OCI-LY3 (cell line): ENCODE results near the gene LTBP3.

Experiments
- H2AFZ ChIP-seq: fragments of 200-600, 300-600 bp; shearing (Covaris generic); 2 replicates; pipeline ENCODE4 v1.6.0; 2014; ENCODE audit warnings: antibody characterized with exemption, low read depth, low read length
- H3K27ac ChIP-seq: fragments of 200-600, 300-600 bp; sonication (generic); 2 replicates; pipeline ENCODE4 v1.5.1; 2014; ENCODE audit warnings: mild to moderate bottlenecking, low read length, moderate library complexity, mixed read lengths
- H3K27me3 ChIP-seq: fragments of 200-600, 300-600 bp; sonication (generic); 2 replicates; pipeline ENCODE4 v1.6.1; 2014; ENCODE audit warnings: low read depth, low read length, mixed read lengths
- H3K36me3 ChIP-seq: fragments of 200-600, 300-600 bp; sonication (generic); replicated peaks from 2 replicates; pipeline ENCODE3; 2014; ENCODE audit warnings: low read depth, low read length, mixed read lengths
- H3K4me1 ChIP-seq: fragments of 300-600, 200-600 bp; sonication (generic); 2 replicates; pipeline ENCODE4 v1.6.1; 2014; ENCODE audit warnings: low read length, mixed read lengths
- H3K4me2 ChIP-seq: fragments of 200-600, 300-600 bp; sonication (generic); 2 replicates; pipeline ENCODE4 v1.6.1; 2014; ENCODE audit warnings: low read length, mixed read lengths
- H3K4me3 ChIP-seq: fragments of 300-600, 200-600 bp; sonication (generic); 2 replicates; pipeline ENCODE4 v1.5.1; 2014; ENCODE audit warnings: antibody characterized with exemption, mild to moderate bottlenecking, low read length, moderate library complexity
- H3K79me2 ChIP-seq: fragments of 300-600, 200-600 bp; shearing (Covaris generic); 2 replicates; pipeline ENCODE4 v1.6.1; 2014; ENCODE audit warnings: mild to moderate bottlenecking, low read length, mixed read lengths
- H3K9ac ChIP-seq: fragments of 300-600, 200-600 bp; shearing (Covaris generic); 2 replicates; pipeline ENCODE4 v1.6.0; 2014; ENCODE audit warnings: mild to moderate bottlenecking, low read length, moderate library complexity
- H3K9me3 ChIP-seq: fragments of 200-600, 300-600 bp; shearing (Covaris generic); 2 replicates; pipeline ENCODE4 v1.6.1; 2014; ENCODE audit warnings: low read length, mixed read lengths; ENCODE audit not compliant: insufficient read depth
- H4K20me1 ChIP-seq: fragments of 200-600, 300-600 bp; sonication (generic); 2 replicates; pipeline ENCODE4 v1.6.1; 2016; ENCODE audit warnings: low read length, mixed read lengths; ENCODE audit not compliant: insufficient read depth
- EZH2phosphoT487 ChIP-seq: fragments of 200-600 bp; shearing (Covaris generic); IDR thresholded peaks from 2 replicates; pipeline ENCODE4 v1.6.1; 2018; ENCODE audit warnings: antibody characterized with exemption, mixed run types, low read depth
- TF ChIP-seq, protein P1 (sequence below): fragments of 200-600, 300-600 bp; sonication (generic); IDR thresholded peaks from 2 replicates; pipeline ENCODE4 v1.5.1; 2014; ENCODE audit warnings: antibody characterized with exemption, low read length, low read depth

Gene LTBP3

DNA sequence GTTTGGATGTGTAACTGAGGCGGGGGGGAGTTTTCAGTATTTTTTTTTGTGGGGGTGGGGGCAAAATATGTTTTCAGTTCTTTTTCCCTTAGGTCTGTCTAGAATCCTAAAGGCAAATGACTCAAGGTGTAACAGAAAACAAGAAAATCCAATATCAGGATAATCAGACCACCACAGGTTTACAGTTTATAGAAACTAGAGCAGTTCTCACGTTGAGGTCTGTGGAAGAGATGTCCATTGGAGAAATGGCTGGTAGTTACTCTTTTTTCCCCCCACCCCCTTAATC is 57.0 kb downstream of the LTBP3 start:
- Histone ChIP-seq H4K20me1 (peaks cover 68% of the 10 kb centered on the region), H3K27ac (peak overlapping the region; percentile 91), H3K27me3 (no peaks in the 10 kb centered on the region), H3K9me3 (no peaks in the 10 kb centered on the region), H2AFZ (no peak overlapping the region), H3K36me3 (peaks cover 71% of the 10 kb centered on the region), H3K79me2 (peaks cover 93% of the 10 kb centered on the region), H3K4me1 (peaks cover 56% of the 10 kb centered on the region), H3K4me2 (peak overlapping the region; percentile 95), H3K4me3 (peak overlapping the region; percentile 83), H3K9ac (peak overlapping the region; percentile 99)
- no peak for TF ChIP-seq EZH2phosphoT487
- TF ChIP-seq, protein P1, sequence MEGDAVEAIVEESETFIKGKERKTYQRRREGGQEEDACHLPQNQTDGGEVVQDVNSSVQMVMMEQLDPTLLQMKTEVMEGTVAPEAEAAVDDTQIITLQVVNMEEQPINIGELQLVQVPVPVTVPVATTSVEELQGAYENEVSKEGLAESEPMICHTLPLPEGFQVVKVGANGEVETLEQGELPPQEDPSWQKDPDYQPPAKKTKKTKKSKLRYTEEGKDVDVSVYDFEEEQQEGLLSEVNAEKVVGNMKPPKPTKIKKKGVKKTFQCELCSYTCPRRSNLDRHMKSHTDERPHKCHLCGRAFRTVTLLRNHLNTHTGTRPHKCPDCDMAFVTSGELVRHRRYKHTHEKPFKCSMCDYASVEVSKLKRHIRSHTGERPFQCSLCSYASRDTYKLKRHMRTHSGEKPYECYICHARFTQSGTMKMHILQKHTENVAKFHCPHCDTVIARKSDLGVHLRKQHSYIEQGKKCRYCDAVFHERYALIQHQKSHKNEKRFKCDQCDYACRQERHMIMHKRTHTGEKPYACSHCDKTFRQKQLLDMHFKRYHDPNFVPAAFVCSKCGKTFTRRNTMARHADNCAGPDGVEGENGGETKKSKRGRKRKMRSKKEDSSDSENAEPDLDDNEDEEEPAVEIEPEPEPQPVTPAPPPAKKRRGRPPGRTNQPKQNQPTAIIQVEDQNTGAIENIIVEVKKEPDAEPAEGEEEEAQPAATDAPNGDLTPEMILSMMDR: no peak

DNA sequence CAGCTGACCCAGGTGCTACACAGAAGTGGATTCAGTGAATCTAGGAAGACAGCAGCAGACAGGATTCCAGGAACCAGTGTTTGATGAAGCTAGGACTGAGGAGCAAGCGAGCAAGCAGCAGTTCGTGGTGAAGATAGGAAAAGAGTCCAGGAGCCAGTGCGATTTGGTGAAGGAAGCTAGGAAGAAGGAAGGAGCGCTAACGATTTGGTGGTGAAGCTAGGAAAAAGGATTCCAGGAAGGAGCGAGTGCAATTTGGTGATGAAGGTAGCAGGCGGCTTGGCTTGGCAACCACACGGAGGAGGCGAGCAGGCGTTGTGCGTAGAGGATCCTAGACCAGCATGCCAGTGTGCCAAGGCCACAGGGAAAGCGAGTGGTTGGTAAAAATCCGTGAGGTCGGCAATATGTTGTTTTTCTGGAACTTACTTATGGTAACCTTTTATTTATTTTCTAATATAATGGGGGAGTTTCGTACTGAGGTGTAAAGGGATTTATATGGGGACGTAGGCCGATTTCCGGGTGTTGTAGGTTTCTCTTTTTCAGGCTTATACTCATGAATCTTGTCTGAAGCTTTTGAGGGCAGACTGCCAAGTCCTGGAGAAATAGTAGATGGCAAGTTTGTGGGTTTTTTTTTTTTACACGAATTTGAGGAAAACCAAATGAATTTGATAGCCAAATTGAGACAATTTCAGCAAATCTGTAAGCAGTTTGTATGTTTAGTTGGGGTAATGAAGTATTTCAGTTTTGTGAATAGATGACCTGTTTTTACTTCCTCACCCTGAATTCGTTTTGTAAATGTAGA is 57.6 kb downstream of the LTBP3 start:
- H3K27ac ChIP-seq: peak overlapping the region; percentile 91
- peaks cover 63% of the 10 kb centered on the region for H4K20me1 ChIP-seq
- H3K79me2 ChIP-seq: peaks cover 93% of the 10 kb centered on the region
- H3K4me3 ChIP-seq: peak overlapping the region; percentile 83
- TF ChIP-seq EZH2phosphoT487: no peak
- TF ChIP-seq, protein P1: no peak
- no peaks in the 10 kb centered on the region for H3K9me3 ChIP-seq
- H3K36me3 ChIP-seq: peaks cover 66% of the 10 kb centered on the region
- H3K27me3 ChIP-seq: no peaks in the 10 kb centered on the region
- H3K4me1 ChIP-seq: peaks cover 56% of the 10 kb centered on the region
- H3K9ac ChIP-seq: peak overlapping the region; percentile 99
- H2AFZ ChIP-seq: no peak overlapping the region
- H3K4me2 ChIP-seq: peak overlapping the region; percentile 95

DNA sequence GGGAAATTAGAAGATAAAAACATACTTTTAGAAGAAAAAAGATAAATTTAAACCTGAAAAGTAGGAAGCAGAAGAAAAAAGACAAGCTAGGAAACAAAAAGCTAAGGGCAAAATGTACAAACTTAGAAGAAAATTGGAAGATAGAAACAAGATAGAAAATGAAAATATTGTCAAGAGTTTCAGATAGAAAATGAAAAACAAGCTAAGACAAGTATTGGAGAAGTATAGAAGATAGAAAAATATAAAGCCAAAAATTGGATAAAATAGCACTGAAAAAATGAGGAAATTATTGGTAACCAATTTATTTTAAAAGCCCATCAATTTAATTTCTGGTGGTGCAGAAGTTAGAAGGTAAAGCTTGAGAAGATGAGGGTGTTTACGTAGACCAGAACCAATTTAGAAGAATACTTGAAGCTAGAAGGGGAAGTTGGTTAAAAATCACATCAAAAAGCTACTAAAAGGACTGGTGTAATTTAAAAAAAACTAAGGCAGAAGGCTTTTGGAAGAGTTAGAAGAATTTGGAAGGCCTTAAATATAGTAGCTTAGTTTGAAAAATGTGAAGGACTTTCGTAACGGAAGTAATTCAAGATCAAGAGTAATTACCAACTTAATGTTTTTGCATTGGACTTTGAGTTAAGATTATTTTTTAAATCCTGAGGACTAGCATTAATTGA is 58.3 kb downstream of the LTBP3 start:
- no peak overlapping the region for H2AFZ ChIP-seq
- H3K4me1 ChIP-seq: peaks cover 55% of the 10 kb centered on the region
- peaks cover 91% of the 10 kb centered on the region for H3K79me2 ChIP-seq
- H3K4me3 ChIP-seq: peak overlapping the region; percentile 83
- H3K27ac ChIP-seq: peak overlapping the region; percentile 91
- TF ChIP-seq, protein P1: no peak
- TF ChIP-seq EZH2phosphoT487: no peak
- H3K9me3 ChIP-seq: no peaks in the 10 kb centered on the region
- peaks cover 58% of the 10 kb centered on the region for H3K36me3 ChIP-seq
- H3K4me2 ChIP-seq: peak overlapping the region; percentile 95
- H3K9ac ChIP-seq: peak overlapping the region; percentile 99
- no peaks in the 10 kb centered on the region for H3K27me3 ChIP-seq
- peaks cover 55% of the 10 kb centered on the region for H4K20me1 ChIP-seq

DNA sequence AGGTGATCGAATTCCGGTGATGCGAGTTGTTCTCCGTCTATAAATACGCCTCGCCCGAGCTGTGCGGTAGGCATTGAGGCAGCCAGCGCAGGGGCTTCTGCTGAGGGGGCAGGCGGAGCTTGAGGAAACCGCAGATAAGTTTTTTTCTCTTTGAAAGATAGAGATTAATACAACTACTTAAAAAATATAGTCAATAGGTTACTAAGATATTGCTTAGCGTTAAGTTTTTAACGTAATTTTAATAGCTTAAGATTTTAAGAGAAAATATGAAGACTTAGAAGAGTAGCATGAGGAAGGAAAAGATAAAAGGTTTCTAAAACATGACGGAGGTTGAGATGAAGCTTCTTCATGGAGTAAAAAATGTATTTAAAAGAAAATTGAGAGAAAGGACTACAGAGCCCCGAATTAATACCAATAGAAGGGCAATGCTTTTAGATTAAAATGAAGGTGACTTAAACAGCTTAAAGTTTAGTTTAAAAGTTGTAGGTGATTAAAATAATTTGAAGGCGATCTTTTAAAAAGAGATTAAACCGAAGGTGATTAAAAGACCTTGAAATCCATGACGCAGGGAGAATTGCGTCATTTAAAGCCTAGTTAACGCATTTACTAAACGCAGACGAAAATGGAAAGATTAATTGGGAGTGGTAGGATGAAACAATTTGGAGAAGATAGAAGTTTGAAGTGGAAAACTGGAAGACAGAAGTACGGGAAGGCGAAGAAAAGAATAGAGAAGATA is 59.0 kb downstream of the LTBP3 start, which contains the start of gene MALAT1:
MALAT1 (plus strand) TSS at position 69 of the 736 bp plus-strand sequence.
- peak within 1 kb of the TSS; percentile 67 for H2AFZ ChIP-seq
- peaks cover 51% of the 10 kb centered on the region for H3K36me3 ChIP-seq
- peak within 1 kb of the TSS; percentile 91 for H3K27ac ChIP-seq
- H3K9ac ChIP-seq: peak within 1 kb of the TSS; percentile 99
- peak within 1 kb of the TSS; percentile 83 for H3K4me3 ChIP-seq
- no peaks in the 10 kb centered on the region for H3K9me3 ChIP-seq
- H3K4me1 ChIP-seq: peaks cover 55% of the 10 kb centered on the region
- peaks cover 48% of the 10 kb centered on the region for H4K20me1 ChIP-seq
- peaks cover 84% of the 10 kb centered on the region for H3K79me2 ChIP-seq
- no peak for TF ChIP-seq EZH2phosphoT487
- TF ChIP-seq, protein P1: no peak
- H3K4me2 ChIP-seq: peak within 1 kb of the TSS; percentile 95
- H3K27me3 ChIP-seq: no peaks in the 10 kb centered on the region
